Hepatocyte (in vitro differentiated cells): Measurements from ENCODE around the gene THAP5. TPM values are rescaled to one million over a fixed set of nuclear protein-coding genes. Genes with fewer than 3 reads are reported as not detected.

Source experiments
- DNase-seq: peaks from one replicate; pipeline ENCODE4 v3.0.0-alpha.2; 2016; ENCODE audit warnings: low spot score
- H2AFZ ChIP-seq: fragments of 200-600 bp; sonication (generic); 2 replicates; pipeline ENCODE4 v1.6.0; 2016; ENCODE audit warnings: antibody characterized with exemption, mild to moderate bottlenecking
- H3K27ac ChIP-seq: fragments of 200-600 bp; sonication (generic); 2 replicates; pipeline ENCODE4 v1.5.1; 2016; ENCODE audit warnings: mild to moderate bottlenecking
- H3K27me3 ChIP-seq: fragments of 200-600 bp; sonication (generic); 2 replicates; pipeline ENCODE4 v1.6.1; 2016
- H3K36me3 ChIP-seq: fragments of 200-600 bp; sonication (generic); replicated peaks from 2 replicates; pipeline ENCODE4 v1.5.1; 2016; ENCODE audit warnings: low read depth; ENCODE audit not compliant: insufficient read depth
- H3K4me1 ChIP-seq: fragments of 200-600 bp; sonication (generic); 2 replicates; pipeline ENCODE4 v1.5.1; 2016; ENCODE audit warnings: mild to moderate bottlenecking, moderate library complexity; ENCODE audit not compliant: insufficient read depth
- H3K4me2 ChIP-seq: fragments of 200-600 bp; sonication (generic); 2 replicates; pipeline ENCODE4 v1.6.0; 2016
- H3K4me3 ChIP-seq: fragments of 200-600 bp; sonication (generic); 2 replicates; pipeline ENCODE4 v1.5.1; 2016; ENCODE audit warnings: mild to moderate bottlenecking
- H3K79me2 ChIP-seq: fragments of 200-600 bp; sonication (generic); 2 replicates; pipeline ENCODE4 v1.6.0; 2017; ENCODE audit warnings: mild to moderate bottlenecking
- H3K9me2 ChIP-seq: fragments of 200-600 bp; sonication (generic); replicated peaks from 2 replicates; pipeline ENCODE4 v1.6.0; 2017; ENCODE audit warnings: mild to moderate bottlenecking; ENCODE audit not compliant: insufficient read depth
- H3K9me3 ChIP-seq: fragments of 200-600 bp; sonication (generic); 2 replicates; pipeline ENCODE4 v1.5.1; 2016; ENCODE audit warnings: low read depth, mild to moderate bottlenecking
- H4K20me1 ChIP-seq: fragments of 200-600 bp; sonication (generic); 2 replicates; pipeline ENCODE4 v1.6.0; 2016; ENCODE audit warnings: mild to moderate bottlenecking; ENCODE audit not compliant: insufficient read depth, poor library complexity, severe bottlenecking
- EZH2 ChIP-seq: fragments of 200-600 bp; sonication (generic); IDR thresholded peaks from 2 replicates; pipeline ENCODE4 v1.6.1; 2016; ENCODE audit warnings: antibody characterized with exemption, mild to moderate bottlenecking, borderline replicate concordance
- EZH2phosphoT487 ChIP-seq: fragments of 200-600 bp; sonication (generic); IDR thresholded peaks from one replicate; pipeline ENCODE4 v1.6.1; 2018; ENCODE audit warnings: antibody characterized with exemption, mild to moderate bottlenecking, low read depth, moderate library complexity; ENCODE audit not compliant: unreplicated experiment, severe bottlenecking
- WGBS: methylation state at CpG from one replicate; pipeline ENCODE4 v1.1.6; 2016; ENCODE audit warnings: low lambda C conversion rate; ENCODE audit errors: missing lambda C conversion rate; 5-methylcytosine and 5-hydroxymethylcytosine counted together
- polyA plus RNA-seq: library from polyadenylated mRNA; unstranded; fragments of >200 nt; fragmentation: Nextera tagmentation; extraction: Ambion mirVana; gene quantifications from 2 replicates; pipeline ENCODE4 v1.2.1, GENCODE V29; 2016
- total RNA-seq: library from RNA; depleted of rRNA; stranded (reverse); fragments of >200 nt; gene quantifications from 2 replicates; pipeline ENCODE4 v1.2.3, GENCODE V29; 2014
- TF ChIP-seq, protein P1 (sequence below): fragments of 200-600 bp; sonication (generic); IDR thresholded peaks from 2 replicates; pipeline ENCODE4 v1.5.1; 2016; ENCODE audit warnings: antibody characterized with exemption, mild to moderate bottlenecking; ENCODE audit not compliant: poor library complexity

The THAP5 gene
- total and polyA plus RNA-seq, 2 experiments from 2014 or later = 8.8 to 36.9 TPM

DNA sequence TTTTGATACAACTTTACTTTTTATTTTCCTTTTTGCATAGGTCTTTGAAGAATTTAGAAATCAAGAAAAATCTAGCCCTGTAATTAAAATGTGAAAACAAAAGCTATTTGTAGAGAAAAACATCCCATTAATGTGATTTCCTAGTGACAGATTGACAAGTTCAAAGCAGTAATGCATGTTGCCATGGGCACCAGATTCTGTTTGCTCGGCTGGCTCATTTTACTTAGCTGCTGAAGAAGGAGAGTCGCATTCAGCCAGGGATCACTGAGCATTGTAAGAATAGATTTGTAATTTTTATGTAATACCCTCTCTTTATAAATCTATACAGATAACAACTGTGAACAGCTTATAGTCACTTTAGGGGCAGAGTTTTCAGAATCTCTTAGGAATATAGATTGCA lies 28.6 kb upstream of the THAP5 start:
- no peak for TF ChIP-seq EZH2
- TF ChIP-seq, protein P1, sequence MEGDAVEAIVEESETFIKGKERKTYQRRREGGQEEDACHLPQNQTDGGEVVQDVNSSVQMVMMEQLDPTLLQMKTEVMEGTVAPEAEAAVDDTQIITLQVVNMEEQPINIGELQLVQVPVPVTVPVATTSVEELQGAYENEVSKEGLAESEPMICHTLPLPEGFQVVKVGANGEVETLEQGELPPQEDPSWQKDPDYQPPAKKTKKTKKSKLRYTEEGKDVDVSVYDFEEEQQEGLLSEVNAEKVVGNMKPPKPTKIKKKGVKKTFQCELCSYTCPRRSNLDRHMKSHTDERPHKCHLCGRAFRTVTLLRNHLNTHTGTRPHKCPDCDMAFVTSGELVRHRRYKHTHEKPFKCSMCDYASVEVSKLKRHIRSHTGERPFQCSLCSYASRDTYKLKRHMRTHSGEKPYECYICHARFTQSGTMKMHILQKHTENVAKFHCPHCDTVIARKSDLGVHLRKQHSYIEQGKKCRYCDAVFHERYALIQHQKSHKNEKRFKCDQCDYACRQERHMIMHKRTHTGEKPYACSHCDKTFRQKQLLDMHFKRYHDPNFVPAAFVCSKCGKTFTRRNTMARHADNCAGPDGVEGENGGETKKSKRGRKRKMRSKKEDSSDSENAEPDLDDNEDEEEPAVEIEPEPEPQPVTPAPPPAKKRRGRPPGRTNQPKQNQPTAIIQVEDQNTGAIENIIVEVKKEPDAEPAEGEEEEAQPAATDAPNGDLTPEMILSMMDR = no peak
- TF ChIP-seq EZH2phosphoT487 = no peak
- Histone ChIP-seq H3K27me3 (peaks cover 5% of the 10 kb centered on the region), H3K9me2 (no peaks in the 10 kb centered on the region), H3K9me3 (no peaks in the 10 kb centered on the region), H4K20me1 (no peaks in the 10 kb centered on the region), H3K36me3 (no peaks in the 10 kb centered on the region), H3K4me3 (no peak overlapping the region), H3K27ac (no peak overlapping the region), H3K4me2 (no peak overlapping the region), H3K79me2 (no peaks in the 10 kb centered on the region), H2AFZ (no peak overlapping the region), H3K4me1 (no peaks in the 10 kb centered on the region)
- 55% methylated on average over 2 of the region's 2 CpGs for WGBS
- DNase-seq = no peak

DNA sequence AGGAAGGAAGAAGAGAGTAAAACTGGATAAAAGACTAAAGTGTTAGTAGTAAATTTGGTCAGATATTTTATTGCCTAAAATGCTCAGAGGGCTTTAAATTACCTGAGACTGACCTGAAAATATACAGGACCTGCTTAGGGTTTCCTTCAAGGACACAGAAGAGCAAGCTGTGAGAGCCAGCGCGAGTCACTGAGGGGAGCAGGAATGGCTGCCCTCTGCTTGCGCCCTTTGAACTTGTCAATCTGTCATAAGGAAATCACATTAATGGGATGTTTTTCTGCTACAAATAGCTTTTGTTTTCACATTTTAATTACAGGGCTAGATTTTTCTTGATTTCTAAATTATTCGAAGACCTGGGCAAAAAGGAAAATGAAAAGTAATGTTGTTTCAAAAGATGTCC lies 27.1 kb upstream of the THAP5 start:
- no peaks in the 10 kb centered on the region for H3K36me3 ChIP-seq
- H3K9me3 ChIP-seq = no peaks in the 10 kb centered on the region
- no peak for DNase-seq
- H3K4me3 ChIP-seq = no peak overlapping the region
- TF ChIP-seq EZH2 (no peak), EZH2phosphoT487 (no peak)
- TF ChIP-seq, protein P1 = no peak
- no peak overlapping the region for H2AFZ ChIP-seq
- H3K4me1 ChIP-seq = no peaks in the 10 kb centered on the region
- H4K20me1 ChIP-seq = no peaks in the 10 kb centered on the region
- H3K4me2 ChIP-seq = no peak overlapping the region
- H3K9me2 ChIP-seq = no peaks in the 10 kb centered on the region
- H3K79me2 ChIP-seq = no peaks in the 10 kb centered on the region
- WGBS = 95% methylated on average over 4 of the region's 4 CpGs
- H3K27ac ChIP-seq = no peak overlapping the region
- H3K27me3 ChIP-seq = peaks cover 5% of the 10 kb centered on the region

- WGBS = 52% methylated on average over 3 of the region's 3 CpGs
- DNase-seq = peak; percentile 45
- no peak overlapping the region for H3K27ac ChIP-seq
- H4K20me1 ChIP-seq = no peaks in the 10 kb centered on the region
- no peaks in the 10 kb centered on the region for H3K9me2 ChIP-seq
- H3K4me1 ChIP-seq = no peaks in the 10 kb centered on the region
- no peak for TF ChIP-seq EZH2
- TF ChIP-seq, protein P1 = peak; percentile 43
- TF ChIP-seq EZH2phosphoT487 = no peak
- H3K4me2 ChIP-seq = peak overlapping the region; percentile 14
- H3K79me2 ChIP-seq = no peaks in the 10 kb centered on the region
- H3K9me3 ChIP-seq = no peaks in the 10 kb centered on the region
- no peaks in the 10 kb centered on the region for H3K36me3 ChIP-seq
- peaks cover 4% of the 10 kb centered on the region for H3K27me3 ChIP-seq
- no peak overlapping the region for H2AFZ ChIP-seq
- no peak overlapping the region for H3K4me3 ChIP-seq
Observed at GRCh38 chr7:108592646-108593201, 23.2 kb upstream of the THAP5 start.
